HG03354 (cell line): ENCODE results near the gene ACTRT3.

Experiments used
- ATAC-seq: cut with Tn5 transposase; IDR thresholded peaks from one replicate; pipeline ENCODE4 v1.9.1; 2021; ENCODE audit warnings: mild to moderate bottlenecking; ENCODE audit not compliant: unreplicated experiment, poor library complexity, severe bottlenecking

Gene ACTRT3

DNA sequence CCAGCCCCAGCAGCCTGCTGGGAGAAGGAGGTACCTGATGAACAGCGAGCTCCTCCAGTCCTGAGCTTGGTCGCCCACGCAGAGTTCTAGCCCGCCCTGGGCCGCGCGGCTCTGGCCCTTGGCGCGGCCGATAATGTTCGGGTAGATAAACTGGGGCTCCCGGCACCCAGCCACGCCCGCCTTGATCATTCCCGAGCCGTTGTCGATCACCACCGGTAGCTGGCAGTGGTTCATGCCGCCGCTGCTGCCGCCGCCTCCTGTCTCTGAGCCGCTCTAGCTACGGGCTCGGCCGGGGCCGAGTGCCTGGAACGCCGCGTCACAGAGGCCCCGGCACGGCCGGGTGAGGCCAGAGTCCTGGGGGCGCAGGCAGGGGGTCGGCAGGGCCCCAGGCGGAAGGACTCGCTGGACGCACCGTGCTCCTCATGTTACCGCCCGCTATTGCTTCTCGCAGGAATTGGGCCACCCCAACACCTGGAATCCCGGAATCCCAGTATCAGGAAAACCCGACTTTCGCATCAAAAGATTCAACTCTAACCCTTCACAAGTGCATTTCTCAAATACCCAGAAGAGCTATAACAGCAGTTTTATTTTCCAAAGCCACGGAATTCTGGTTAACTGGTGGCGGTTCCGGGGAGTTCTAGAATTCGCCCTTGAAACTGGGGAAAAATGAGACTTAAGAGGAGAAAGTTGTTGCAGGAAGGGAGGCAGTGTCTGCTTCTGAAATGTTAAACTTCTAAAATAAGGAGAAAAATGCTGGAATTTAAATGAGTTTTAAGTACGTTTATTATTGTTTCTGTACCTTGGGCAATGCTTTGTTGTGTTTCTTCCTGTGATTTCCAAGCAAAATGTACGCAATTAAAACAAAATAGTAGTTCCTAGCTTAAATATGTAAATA is at the start of gene ACTRT3:
Gene ACTRT3, minus strand, starts transcription at position 275 of the 895 bp plus-strand sequence. Its CDS starts 41 bp downstream, at position 234.
- ATAC-seq: peak; percentile 26

DNA sequence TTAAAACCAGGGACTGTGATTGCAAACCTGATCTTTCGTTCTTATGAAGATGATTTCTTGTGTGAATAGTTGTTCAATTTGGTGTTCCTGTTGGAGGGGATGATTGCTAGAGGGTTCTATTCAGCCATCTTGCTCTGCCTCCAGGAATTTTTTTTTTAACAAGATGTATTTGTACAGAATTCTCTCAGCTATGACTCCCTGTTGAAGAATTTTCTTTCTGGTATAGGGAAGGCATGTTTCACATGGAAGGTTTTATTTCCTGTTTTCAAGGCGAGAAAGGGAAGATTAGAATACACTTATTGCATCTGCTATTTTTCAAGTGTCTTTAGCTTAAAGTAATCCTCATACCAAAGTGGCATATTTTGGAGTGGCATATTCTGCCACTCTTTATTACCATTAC is 49.0 kb upstream of the ACTRT3 start:
- no peak for ATAC-seq

DNA sequence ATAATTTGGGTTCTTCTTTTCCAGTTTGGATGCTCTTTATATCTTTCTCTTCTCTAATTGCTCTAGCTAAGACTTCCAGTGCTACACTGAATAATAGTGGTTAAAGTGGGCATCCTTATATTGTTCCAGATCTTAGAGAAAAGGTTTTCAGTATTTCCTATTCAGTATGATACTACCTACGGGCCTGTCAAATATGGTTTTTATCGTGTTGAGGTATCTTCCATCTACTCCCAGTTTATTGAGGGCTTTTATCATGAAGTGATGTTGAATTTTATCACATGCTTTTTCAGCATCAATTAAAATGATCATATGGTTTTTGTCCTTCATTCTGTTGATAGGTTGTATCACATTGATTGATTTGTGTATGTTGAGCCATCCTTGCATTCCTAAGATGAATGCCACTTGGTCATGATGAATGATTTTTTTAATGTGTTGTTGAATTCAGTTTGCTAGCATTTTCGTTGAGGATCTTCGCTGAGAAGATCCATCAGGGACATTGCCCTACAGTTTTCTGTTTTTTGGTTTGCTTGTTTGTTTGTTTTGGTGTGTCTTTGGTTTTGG is 46.3 kb upstream of the ACTRT3 start:
- no peak for ATAC-seq

DNA sequence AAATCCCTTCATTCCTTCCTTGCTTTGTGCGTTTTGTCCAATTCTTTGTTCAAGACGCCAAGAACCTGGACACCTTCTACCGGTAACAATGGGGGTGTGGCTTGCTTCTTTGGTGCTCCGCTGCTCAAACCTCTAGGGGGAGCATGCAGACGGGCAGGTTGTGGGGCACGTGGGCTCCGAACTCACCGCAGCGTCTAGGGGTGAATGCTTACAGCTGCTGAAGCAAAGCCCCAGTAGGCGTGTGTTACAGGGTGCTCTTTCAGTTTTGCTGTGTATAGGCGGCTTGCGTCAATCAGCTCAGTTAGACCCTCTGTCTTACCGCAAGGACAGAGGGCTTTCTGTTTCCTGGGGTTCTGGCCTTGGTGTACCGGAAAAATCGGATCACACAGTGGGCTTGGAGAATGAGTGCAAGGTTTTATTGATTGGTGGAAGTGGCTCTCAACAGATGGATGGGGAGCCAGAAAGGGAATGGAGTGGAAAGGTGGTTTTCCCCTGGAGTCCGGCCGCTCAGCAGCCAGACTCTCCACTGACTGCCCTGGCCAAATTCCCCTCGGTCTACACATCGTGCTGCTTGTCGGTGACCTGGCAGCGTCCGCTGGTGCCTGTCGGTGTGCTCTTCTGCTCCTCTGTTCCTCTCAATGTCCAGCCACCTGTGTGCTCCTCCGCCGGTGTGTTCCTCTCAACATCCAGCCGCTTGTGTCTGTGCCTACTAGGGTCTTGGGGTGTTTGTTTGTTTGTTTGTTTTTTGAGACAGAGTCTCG is 44.6 kb upstream of the ACTRT3 start:
- ATAC-seq: peak; percentile 90

DNA sequence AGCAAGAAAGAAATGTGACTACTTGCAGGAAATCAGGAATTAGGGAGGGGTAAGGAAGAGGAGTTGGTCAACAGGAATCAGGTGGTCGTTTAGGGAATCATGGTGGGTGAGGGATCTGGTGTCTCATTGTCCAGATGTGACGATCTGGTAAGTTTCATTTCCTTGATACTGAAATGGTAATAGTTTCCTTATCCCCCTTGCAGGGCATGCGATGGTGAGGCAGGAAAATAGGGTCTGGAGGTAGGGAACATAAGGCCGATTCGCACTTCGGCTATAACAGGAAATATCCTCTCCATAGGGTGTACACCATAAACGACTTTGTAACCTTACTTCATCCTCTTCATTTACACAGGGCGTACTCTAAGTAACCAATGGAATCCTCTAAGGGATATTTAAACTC is 43.9 kb upstream of the ACTRT3 start:
- ATAC-seq: no peak

DNA sequence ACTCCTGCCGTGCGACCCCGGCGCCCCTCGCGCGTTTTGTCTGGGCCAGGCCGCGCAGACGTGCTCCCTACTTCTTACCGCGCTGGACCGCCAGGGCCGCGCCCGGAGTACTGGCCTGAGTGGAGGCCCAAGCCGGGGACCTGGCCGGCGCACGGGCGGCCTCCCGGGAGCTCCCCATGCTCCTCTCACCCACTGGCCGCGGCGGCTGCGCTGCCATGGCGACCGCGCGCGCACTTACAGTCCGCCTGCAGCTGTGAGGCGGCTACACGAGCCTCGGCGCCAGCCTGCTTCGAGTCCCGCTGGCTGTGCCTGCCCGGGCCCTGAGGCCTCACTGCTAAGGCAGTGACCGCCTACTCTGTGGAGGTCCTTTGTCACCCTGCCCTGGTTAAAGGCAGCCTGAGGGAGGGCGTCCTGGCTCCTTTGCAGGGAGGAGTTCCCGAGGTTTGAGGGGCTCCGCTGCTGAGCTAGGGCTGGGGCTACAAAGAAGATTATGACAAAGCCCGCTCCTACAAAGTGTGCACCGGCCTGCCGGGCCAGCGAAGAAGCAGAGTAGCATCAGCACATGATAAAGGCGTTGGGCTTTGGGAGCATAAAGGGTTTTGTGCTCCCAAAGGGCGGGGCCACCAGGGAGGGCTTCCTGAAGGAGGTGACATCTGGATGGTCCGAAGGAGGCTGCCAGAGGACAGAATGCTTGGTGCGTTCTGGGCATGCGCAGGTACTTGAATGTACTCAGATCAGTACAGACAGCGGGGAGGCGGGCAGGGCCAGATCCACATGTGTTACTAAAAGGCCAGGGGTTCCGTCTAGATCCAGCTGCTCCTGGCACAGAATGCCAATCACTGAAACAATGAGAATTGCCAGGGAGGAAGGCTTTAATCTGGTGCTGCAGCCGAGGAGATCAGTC is 43.2 kb upstream of the ACTRT3 start, which contains the start of the genes LRRC34 and LRRIQ4:
Gene LRRC34, minus strand, starts transcription at position 573 of the 904 bp plus-strand sequence. Its CDS starts 356 bp downstream, at position 217.
Gene LRRIQ4, plus strand, starts transcription at position 539 of the 904 bp plus-strand sequence. CDS start 9,052 bp downstream, outside the sequence.
- ATAC-seq: peak; percentile 72

DNA sequence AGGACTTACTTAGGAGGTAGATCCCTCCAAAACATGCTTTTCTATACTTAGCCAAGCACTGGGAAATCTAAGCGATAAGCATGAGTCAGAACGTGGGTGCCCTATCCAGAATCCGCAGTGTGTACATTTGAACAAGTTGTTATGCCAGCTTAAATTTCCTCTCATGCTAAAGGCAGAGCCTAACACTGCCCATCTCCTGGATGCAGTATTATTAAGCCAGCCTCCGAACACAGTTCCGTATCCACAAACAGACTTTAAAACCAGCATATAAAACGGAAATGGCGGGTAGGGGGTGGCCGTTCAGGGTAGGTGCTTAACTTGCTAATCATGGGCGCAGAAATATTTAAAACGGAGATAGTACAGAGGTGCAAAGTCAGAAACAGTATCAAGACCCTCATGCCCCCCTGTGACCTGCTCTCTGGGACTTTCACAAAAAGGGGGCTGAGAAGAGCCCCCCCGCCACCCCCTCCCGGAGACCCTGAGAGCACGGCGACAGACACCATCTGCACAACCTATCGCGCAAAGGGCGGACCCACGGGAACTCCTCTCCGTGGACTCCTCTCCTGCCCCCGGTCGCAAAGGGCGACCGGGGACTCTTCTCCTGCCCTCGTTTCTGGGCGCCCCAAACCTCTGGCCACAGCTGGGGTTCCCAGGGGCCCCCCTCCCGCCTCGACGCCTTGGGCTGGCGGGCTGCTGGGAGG is 42.4 kb upstream of the ACTRT3 start:
- ATAC-seq: peak; percentile 19

DNA sequence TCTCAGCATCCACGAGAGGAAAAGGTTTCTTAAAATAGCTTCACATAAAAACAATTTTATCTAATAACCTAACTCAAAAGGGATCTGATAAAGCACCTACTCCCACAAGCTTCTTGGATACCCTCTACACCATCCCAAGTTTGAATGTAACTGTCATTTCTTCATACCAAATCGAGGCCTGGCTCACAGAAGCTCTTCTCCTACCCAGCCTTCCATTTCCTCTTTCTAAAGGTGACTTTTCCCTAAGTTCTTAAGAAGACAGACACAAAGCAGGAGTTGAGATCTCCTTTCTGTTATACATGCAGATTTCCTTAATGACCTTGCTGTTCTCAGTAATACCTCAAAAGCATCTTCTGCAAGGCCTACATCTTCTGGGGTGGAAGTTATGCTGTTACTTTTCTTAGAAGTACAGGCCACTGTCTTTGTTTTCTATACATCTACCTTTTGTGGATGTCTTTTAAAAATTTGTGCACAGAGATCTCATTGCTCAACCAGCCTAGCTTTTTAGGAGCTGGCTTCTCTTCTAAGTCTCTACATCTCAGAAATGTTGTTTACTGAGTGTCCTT is 40.0 kb upstream of the ACTRT3 start:
- no peak for ATAC-seq

- ATAC-seq: no peak
These were observed 35.3 kb upstream of the ACTRT3 start for GRCh38 chr3:169804681-169805080.

DNA sequence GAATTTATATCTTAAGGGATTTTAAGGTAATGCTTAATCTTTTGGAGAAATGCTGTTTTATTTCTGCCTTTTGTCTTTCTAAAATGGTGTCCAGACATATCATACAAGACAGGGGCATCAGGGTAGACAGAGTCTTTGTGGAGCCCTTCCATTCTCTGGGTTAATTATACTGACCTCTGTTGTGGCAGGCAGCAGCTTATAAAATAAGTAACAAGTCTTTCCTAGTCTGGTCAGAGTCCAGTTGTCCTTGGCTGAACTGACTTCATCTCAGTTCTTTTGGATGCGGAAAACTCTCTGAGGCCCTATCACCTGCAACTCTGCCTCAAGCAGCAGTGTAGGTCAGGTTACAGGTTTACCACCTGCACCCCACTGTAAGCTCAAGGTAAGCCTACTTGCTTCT is 23.0 kb upstream of the ACTRT3 start:
- ATAC-seq: no peak

DNA sequence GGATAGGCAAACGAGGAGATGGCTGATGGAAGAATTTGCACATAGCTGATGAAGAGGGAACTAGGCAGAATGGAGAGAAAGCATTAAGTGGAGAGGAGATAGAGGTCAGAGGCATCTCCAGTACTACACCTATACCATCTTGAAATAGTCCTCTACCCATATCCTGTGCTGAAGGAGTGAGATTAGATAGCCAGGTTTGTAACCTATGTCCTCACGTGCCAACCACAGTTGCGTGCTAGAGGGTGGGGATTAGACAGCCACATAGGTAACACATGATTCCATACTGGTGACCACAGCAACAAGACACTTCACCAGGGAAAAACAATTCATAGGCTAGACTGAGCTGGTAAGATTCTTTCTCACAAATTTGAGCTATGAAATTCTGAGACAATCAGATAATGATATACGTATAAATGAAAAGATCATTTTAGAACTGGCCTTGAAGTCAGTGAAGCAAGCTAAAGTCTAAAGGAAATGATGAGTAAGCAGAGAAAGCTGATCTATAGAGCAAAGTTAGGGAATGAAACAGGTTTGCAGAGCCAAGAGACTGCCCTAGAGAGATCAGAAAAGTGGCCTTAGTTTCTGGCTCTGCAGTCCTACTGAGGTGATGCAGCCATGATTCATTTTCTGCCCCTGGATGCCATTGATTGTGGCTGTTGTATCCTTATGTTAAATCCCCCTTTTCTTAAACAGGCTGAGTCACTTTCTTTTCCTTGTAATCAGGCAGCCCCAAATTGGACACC is 21.5 kb upstream of the ACTRT3 start:
- ATAC-seq: no peak

DNA sequence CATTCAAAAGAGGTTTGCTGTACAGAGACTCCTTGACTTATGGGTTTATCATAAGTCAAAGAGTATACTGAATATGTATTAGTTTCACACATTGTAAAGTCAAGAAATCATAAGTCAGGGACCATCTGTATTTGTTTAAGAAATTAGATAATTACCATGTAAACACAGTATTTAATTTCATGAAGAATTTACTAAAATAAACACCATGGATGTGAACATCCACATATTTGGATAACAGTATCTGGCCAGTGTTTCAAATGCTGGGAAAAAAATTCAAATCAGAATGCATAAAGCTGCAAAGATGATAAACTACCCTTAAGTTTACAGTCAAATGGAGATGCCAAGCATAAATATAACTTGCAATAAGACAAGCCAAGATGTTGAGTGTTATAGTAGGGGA is 20.9 kb upstream of the ACTRT3 start:
- no peak for ATAC-seq

- no peak for ATAC-seq
These were observed 18.4 kb upstream of the ACTRT3 start for GRCh38 chr3:169787791-169788190.

DNA sequence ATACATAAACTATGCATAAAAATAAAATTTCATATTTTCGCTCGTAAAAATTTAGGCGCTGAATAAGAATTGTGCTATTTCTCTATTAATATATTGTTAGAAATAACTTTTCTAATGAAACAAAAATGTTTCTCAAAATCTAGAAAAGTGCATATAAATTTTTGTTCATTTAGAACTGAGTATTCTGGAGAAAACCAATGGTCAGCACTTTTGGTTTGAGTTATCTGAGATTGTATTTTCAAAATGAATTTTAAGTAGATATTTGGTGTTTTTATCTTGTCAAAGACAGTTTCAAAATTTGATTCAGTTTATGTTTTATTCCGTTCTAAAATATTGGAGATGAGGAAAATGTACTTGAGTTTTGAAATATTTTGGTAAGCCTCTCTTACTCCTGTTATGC is 17.8 kb upstream of the ACTRT3 start:
- no peak for ATAC-seq

DNA sequence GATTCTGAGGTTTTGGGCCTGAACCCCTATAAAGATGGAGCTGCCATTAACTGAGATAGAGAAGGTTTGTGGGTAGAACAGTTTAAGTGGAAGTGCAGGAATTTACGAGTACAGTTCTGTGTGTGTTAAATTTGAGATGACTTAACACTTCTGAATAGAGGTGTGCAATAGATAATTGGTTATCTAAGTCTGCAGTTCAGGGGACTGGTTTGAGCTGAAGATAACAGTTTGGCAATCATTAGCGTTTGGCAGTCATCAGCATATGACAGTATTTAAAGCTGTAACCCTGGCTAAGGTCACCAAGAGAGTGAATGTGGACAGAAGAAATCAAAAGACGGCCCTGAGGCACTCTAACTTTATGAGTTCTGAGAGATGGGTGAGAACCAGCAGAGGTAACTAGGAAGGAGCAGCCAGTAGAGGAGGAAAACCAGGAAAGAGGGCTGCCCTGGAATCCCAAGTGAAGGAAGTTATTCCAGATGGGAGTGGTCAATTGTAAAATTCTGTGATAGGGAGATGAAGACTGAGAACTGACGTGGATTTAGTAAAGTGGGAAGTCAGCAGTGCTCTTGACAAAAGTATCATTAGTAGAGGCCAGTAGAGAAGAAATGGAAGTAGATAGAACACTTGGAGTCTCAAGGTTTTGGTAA is 12.0 kb upstream of the ACTRT3 start:
- ATAC-seq: no peak

- ATAC-seq: no peak
These were observed 11.4 kb upstream of the ACTRT3 start for GRCh38 chr3:169780742-169781141.

GRCh38 chr3:169777822-169778221 is 8.5 kb upstream of the ACTRT3 start:
- no peak for ATAC-seq
